ENCODE data around the gene TRAPPC3L. TPM values are rescaled to one million over a fixed set of nuclear protein-coding genes. Genes with fewer than 3 reads are reported as not detected.
A peak's percentile ranks its signal among the peaks of the same experiment; 100 is the strongest.

Gene TRAPPC3L
- total and polyA plus RNA-seq, 9 of the 15 experiments (the other 6 are each of a cell fraction or from before 2014, with no cell fraction given) = not detected

- TF ChIP-seq RBM17 (IDR thresholded peaks at IDR 0.05; ENCODE audit: borderline replicate concordance, low read depth, low read length) = no peak
- TF ChIP-seq NELFE (IDR thresholded peaks at IDR 0.05; ENCODE audit: insufficient read depth, insufficient read length) = no peak
- no peak for TF ChIP-seq CSDE1 (IDR thresholded peaks at IDR 0.05)
- TF ChIP-seq ZNF639 (CRISPR knock-in tag; conservative IDR thresholded peaks at IDR 0.05 in 1 of 2, IDR thresholded peaks at IDR 0.05 in 1 of 2) = no peak
- peak; percentile 51; the same call in 1 of the 2 replicates for TF ChIP-seq SMARCA4 (IDR thresholded peaks at IDR 0.05)
- TF ChIP-seq BRF1 (IDR thresholded peaks at IDR 0.05; ENCODE audit: borderline replicate concordance, extremely low read depth, insufficient read length) = no peak
- TF ChIP-seq ADNP (tag; IDR thresholded peaks at IDR 0.05) = no peak
- no peak for TF ChIP-seq RBM39 (optimal IDR thresholded peaks at IDR 0.05; ENCODE audit: low read depth, low read length)
- TF ChIP-seq CHD7 (IDR thresholded peaks at IDR 0.05; ENCODE audit: low read depth, low read length) = no peak
- TF ChIP-seq HDAC6 (IDR thresholded peaks at IDR 0.05; ENCODE audit: low read depth, low read length) = no peak
- no peak for TF ChIP-seq NR3C1 (CRISPR knock-in tag; IDR thresholded peaks at IDR 0.05)
- TF ChIP-seq JUNB (CRISPR knock-in tag; conservative IDR thresholded peaks at IDR 0.05) = no peak
- peak; percentile 50; the same call in 1 of the 2 replicates for TF ChIP-seq JUND (IDR thresholded peaks at IDR 0.05; ENCODE audit: borderline replicate concordance, low read depth, low read length)
- peak; percentile 55; the same call in 2 of the 3 replicates for TF ChIP-seq JUND (tag; IDR thresholded peaks at IDR 0.05; ENCODE audit: borderline replicate concordance, low read depth, low read length)
- TF ChIP-seq HNRNPUL1 (IDR thresholded peaks at IDR 0.05; ENCODE audit: low read length) = no peak
Observed at GRCh38 chr6:116568821-116569755, 23.6 kb upstream of the TRAPPC3L start (continued).
